Measurements from ENCODE around the gene TCTN1.
"Not testable (repeated sequence)": the region's sequence is repeated elsewhere in the genome, so short reads cannot be mapped to it uniquely, and the experiment has no call there.

TCTN1 gene

GRCh38 chr12:110639336-110640141 lies 25.6 kb downstream of the TCTN1 start:
- DNase-seq: no peak

GRCh38 chr12:110640275-110641025 lies 26.5 kb downstream of the TCTN1 start:
- no peak for DNase-seq

- no peak for DNase-seq
These were observed 27.6 kb downstream of the TCTN1 start for GRCh38 chr12:110641521-110641920.

- no peak for DNase-seq
These were observed 33.7 kb downstream of the TCTN1 start for GRCh38 chr12:110647631-110648040.

GRCh38 chr12:110649341-110649847 lies 35.5 kb downstream of the TCTN1 start:
- no peak for DNase-seq

- not testable (repeated sequence) for DNase-seq
These were observed 40.3 kb downstream of the TCTN1 start for GRCh38 chr12:110654238-110654637.

GRCh38 chr12:110656071-110656655 lies 42.2 kb downstream of the TCTN1 start:
- no peak for DNase-seq

- DNase-seq: no peak
These were observed 43.8 kb downstream of the TCTN1 start for GRCh38 chr12:110657747-110658146.

GRCh38 chr12:110658242-110658641 lies 44.3 kb downstream of the TCTN1 start:
- DNase-seq: no peak

- peak; percentile 70 for DNase-seq
These were observed 44.9 kb downstream of the TCTN1 start for GRCh38 chr12:110658878-110659277.

- no peak for DNase-seq
These were observed 47.5 kb downstream of the TCTN1 start for GRCh38 chr12:110661337-110661972.

- DNase-seq: no peak
These were observed 53.0 kb downstream of the TCTN1 start for GRCh38 chr12:110666892-110667291.

GRCh38 chr12:110667671-110668070 lies 53.7 kb downstream of the TCTN1 start:
- no peak for DNase-seq

GRCh38 chr12:110668480-110669192 lies 54.7 kb downstream of the TCTN1 start:
- no peak for DNase-seq

GRCh38 chr12:110669193-110669502 lies 55.2 kb downstream of the TCTN1 start:
- no peak for DNase-seq

GRCh38 chr12:110670161-110670701 lies 56.3 kb downstream of the TCTN1 start:
- DNase-seq: no peak

- no peak for DNase-seq
These were observed 62.2 kb downstream of the TCTN1 start for GRCh38 chr12:110676171-110676570.

GRCh38 chr12:110677206-110677911 lies 63.4 kb downstream of the TCTN1 start:
- no peak for DNase-seq

- DNase-seq: no peak
These were observed 64.1 kb downstream of the TCTN1 start for GRCh38 chr12:110677982-110678381.

- no peak for DNase-seq
These were observed 65.3 kb downstream of the TCTN1 start for GRCh38 chr12:110679201-110679600.

GRCh38 chr12:110680032-110680431 lies 66.1 kb downstream of the TCTN1 start:
- DNase-seq: no peak

- DNase-seq: no peak
These were observed 70.0 kb downstream of the TCTN1 start for GRCh38 chr12:110683888-110684287.
